ENCODE data around the gene ZFP57.

Gene ZFP57

GRCh38 chr6:29624520-29624961, 56.4 kb downstream of the ZFP57 start:
- in situ Hi-C loops (cut with HindIII; ENCODE audit: low pct_unique_long_range_greater_than_20kb, low sequenced_read_pairs): no loop called here
- DNase-seq (ENCODE audit: low read depth in 1 of 2, low spot score in 1 of 2): no peak
- no peak for TF ChIP-seq JUND (IDR thresholded peaks at IDR 0.05; ENCODE audit: low read depth)
